ENCODE results near the gene EXOC1. TPM values are rescaled to one million over a fixed set of nuclear protein-coding genes. Genes with fewer than 3 reads are reported as not detected.

Gene EXOC1
- total and polyA plus RNA-seq, 7 donors, result 11.0 to 23.8 (median 17.0) TPM

DNA sequence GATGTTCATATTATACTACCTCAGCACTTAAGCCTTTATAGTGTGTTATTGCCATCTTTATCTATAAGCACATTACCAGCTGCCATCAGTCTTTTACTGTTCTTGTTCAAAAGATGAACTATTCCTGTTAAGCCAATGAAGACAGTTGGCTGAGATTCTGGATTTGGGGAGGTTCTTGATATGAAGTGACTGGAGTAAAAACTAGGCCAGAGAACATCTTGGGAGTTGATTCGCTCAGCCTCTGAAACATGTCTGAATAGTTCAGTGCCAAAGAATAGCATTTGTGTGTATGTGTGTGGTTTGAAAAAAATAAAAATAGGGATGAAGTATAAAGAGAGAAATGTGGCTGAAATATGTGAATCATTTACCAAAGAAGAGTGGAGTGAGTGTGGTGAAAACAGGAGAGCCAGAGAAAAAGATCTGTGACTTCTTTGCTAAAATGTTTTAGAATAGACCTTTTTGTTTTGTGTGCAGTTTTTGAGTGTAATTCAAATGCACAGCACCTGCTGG is 15.2 kb downstream of the EXOC1 start:
- TF ChIP-seq, protein P1, sequence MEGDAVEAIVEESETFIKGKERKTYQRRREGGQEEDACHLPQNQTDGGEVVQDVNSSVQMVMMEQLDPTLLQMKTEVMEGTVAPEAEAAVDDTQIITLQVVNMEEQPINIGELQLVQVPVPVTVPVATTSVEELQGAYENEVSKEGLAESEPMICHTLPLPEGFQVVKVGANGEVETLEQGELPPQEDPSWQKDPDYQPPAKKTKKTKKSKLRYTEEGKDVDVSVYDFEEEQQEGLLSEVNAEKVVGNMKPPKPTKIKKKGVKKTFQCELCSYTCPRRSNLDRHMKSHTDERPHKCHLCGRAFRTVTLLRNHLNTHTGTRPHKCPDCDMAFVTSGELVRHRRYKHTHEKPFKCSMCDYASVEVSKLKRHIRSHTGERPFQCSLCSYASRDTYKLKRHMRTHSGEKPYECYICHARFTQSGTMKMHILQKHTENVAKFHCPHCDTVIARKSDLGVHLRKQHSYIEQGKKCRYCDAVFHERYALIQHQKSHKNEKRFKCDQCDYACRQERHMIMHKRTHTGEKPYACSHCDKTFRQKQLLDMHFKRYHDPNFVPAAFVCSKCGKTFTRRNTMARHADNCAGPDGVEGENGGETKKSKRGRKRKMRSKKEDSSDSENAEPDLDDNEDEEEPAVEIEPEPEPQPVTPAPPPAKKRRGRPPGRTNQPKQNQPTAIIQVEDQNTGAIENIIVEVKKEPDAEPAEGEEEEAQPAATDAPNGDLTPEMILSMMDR (IDR thresholded peaks at IDR 0.05), result no peak
- H3K9me3 ChIP-seq, result no peaks in the 10 kb centered on the region
- H3K4me1 ChIP-seq, result peaks cover 17% of the 10 kb centered on the region
- DNase-seq, result no peak
- no peak for ATAC-seq
- intact Hi-C loops (cut with DNase I), result no loop called here
- 96 to 100% (median 97%) methylated on average over 1 of the region's 1 CpG for WGBS, 3 donors
- H3K27ac ChIP-seq, result no peak overlapping the region
- no peaks in the 10 kb centered on the region for H3K27me3 ChIP-seq (ENCODE audit: insufficient read depth in 3 of 3, low read length in 2 of 3)
- H3K36me3 ChIP-seq (ENCODE audit: insufficient read depth in 1 of 2, low read depth in 1 of 2), result peaks cover 0 to 70% of the 10 kb centered on the region in 2 donors
- no peak overlapping the region for H3K4me3 ChIP-seq

DNA sequence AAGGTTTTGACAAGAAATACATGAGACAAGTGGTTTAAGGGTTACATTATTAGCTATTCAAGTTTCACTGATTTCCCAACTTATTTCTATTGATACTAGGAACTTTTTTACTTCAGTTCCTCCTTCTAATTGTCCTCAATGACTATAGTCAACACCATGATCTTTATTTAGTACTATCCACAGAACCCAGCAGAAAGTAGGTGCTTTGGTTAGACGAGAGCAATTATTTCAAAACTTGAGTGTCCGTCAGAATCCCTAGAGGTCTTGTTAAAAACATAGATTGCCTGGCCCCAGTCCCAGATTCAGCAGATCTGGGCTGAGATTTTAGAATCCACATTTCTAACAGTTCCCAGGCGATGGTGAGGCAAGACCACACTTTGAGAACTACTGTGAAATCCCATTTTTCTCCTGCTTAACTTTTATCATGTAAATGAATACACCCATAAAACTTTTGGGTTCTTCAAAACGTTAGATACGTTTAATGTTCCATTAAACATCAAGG is 17.9 kb downstream of the EXOC1 start:
- ATAC-seq (no peak), DNase-seq (no peak)
- Histone ChIP-seq H3K27me3 (ENCODE audit: insufficient read depth in 3 of 3, low read length in 2 of 3) (no peaks in the 10 kb centered on the region), H3K27ac (no peak overlapping the region), H3K36me3 (ENCODE audit: insufficient read depth in 1 of 2, low read depth in 1 of 2) (peaks cover 0 to 76% of the 10 kb centered on the region in 2 donors), H3K9me3 (no peaks in the 10 kb centered on the region), H3K4me1 (peaks cover 14% of the 10 kb centered on the region), H3K4me3 (no peak overlapping the region)
- TF ChIP-seq, protein P1 (IDR thresholded peaks at IDR 0.05), result no peak
- intact Hi-C loops (cut with DNase I), result loop anchor here in 1 of 2 donors (10.0 kb wide), 1 partner anchor 427 kb away; no protein-coding TSS in a partner anchor
- WGBS, 3 donors, result 54 to 64% (median 64%) methylated on average over 5 of the region's 5 CpGs

DNA sequence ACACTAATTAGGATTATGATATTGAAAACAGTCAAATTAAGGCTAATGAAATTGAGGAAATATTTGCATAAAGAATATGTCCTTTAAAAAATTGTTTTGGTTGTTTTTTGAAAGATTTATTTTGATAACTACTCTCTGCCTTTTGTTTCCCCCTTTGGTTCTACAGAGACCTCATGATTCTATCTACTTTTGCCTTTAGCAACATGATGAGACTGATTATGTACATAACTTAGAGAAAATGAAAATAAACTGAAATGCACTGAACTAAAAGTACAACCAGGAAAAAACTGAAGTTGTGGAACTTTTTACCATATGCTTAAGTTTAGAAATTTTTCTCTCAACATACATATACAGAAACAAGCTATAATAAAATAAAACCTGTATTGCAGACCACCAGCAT is 21.4 kb downstream of the EXOC1 start:
- TF ChIP-seq, protein P1 (IDR thresholded peaks at IDR 0.05), result no peak
- Histone ChIP-seq H3K4me3 (no peak overlapping the region), H3K27me3 (ENCODE audit: insufficient read depth in 3 of 3, low read length in 2 of 3) (no peaks in the 10 kb centered on the region), H3K36me3 (ENCODE audit: insufficient read depth in 1 of 2, low read depth in 1 of 2) (peaks cover 0 to 86% of the 10 kb centered on the region in 2 donors), H3K4me1 (peaks cover 11% of the 10 kb centered on the region), H3K9me3 (no peaks in the 10 kb centered on the region), H3K27ac (no peak overlapping the region)
- ATAC-seq, result no peak
- no peak for DNase-seq
- intact Hi-C loops (cut with DNase I), result loop anchor here in 1 of 2 donors (10.0 kb wide), 1 partner anchor 430 kb away; no protein-coding TSS in a partner anchor

DNA sequence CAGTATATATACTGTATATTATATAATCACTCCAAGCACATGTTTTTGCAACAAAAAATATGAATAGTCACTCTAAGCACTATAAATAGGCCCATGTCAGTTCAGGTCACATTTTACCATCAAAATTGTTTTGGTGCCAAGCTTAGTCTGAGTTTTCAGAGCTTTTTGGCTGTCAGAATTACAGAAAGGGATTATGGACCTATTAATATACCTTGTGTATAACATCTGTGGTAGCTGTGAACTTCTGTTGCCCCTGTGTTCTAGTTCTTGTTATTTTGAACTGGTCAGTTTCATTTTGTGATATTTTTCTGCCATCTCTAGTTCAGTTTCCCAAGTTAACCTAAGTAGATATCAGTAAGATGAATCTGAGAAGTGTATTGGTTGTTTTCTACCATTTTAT is 22.9 kb downstream of the EXOC1 start:
- TF ChIP-seq, protein P1 (IDR thresholded peaks at IDR 0.05), result no peak
- Histone ChIP-seq H3K9me3 (no peaks in the 10 kb centered on the region), H3K4me1 (peaks cover 11% of the 10 kb centered on the region), H3K27me3 (ENCODE audit: insufficient read depth in 3 of 3, low read length in 2 of 3) (no peaks in the 10 kb centered on the region), H3K36me3 (ENCODE audit: insufficient read depth in 1 of 2, low read depth in 1 of 2) (peaks cover 3 to 86% of the 10 kb centered on the region in 2 donors), H3K4me3 (no peak overlapping the region), H3K27ac (peak overlapping the region; percentile 31)
- intact Hi-C loops (cut with DNase I), result loop anchor here in 1 of 2 donors (10.0 kb wide), 1 partner anchor 432 kb away; no protein-coding TSS in a partner anchor
- ATAC-seq, result peak in 3 of 4 donors; percentile 61 to 86 (median 70)
- DNase-seq, result no peak

DNA sequence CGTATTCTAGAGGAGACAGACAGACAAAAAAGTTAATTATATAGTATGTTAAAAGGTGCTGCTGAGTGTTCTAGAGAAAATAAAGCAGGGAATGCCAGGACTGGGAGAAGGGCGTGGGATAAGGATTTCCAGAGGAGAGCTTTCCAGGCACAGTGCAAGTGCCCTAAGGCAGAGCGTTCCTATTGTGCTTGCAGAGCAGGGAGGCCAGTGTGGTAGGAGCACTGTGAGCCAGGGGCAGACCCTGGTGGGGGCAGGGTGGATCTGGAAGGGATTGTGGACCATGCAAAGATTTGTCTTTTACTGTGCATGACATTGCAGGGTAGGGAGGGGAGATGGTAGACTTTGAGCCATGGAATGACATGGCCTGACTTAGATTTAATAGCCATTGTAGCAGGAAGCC is 25.8 kb downstream of the EXOC1 start:
- Histone ChIP-seq H3K36me3 (ENCODE audit: insufficient read depth in 1 of 2, low read depth in 1 of 2) (peaks cover 4 to 83% of the 10 kb centered on the region in 2 donors), H3K9me3 (no peaks in the 10 kb centered on the region), H3K4me1 (peaks cover 11% of the 10 kb centered on the region), H3K4me3 (no peak overlapping the region), H3K27ac (no peak overlapping the region), H3K27me3 (ENCODE audit: insufficient read depth in 3 of 3, low read length in 2 of 3) (no peaks in the 10 kb centered on the region)
- ATAC-seq, result no peak
- WGBS, 3 donors, result 95 to 97% (median 95%) methylated on average over 3 of the region's 3 CpGs
- intact Hi-C loops (cut with DNase I), result loop anchor here in 1 of 2 donors (10.0 kb wide), 1 partner anchor 434 kb away; no protein-coding TSS in a partner anchor
- no peak for DNase-seq
- TF ChIP-seq, protein P1 (IDR thresholded peaks at IDR 0.05), result no peak

All from psoas muscle (tissue), 8 donors.